ENCODE results near the gene CCDC33.
A peak's percentile ranks its signal among the peaks of the same experiment; 100 is the strongest.

Gene CCDC33

GRCh38 chr15:74384881-74385643 lies 148.9 kb downstream of the CCDC33 start:
- peak; percentile 80 for DNase-seq

DNA sequence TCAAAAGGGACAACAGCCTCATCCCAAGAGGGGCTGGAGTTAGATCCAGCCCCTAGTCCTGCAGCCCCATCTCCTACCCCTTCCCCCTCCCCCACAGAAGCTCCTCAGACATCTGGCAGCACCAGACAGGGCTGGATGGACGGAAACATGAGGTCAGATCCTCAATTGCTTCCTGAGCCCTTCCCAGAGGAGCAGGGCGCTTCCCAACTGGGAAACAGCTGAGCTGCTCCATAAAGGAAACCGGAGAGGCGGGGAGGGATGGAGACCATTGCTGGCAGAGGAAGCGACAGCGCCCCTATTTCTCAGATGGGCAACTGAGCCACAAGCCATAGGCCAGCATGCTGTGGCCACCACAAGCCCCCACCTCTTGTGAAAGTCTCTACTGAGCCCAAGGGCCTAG lies 149.6 kb downstream of the CCDC33 start:
- DNase-seq, result no peak
